ENCODE data around the gene PITPNC1.
"Not testable (repeated sequence)": the region's sequence is repeated elsewhere in the genome, so short reads cannot be mapped to it uniquely, and the experiment has no call there.

PITPNC1 gene

GRCh38 chr17:67639555-67639954 is 262.5 kb downstream of the PITPNC1 start:
- no peak overlapping the region for H3K4me3 ChIP-seq (ENCODE audit: low read length)
- TF ChIP-seq CTCF (IDR thresholded peaks at IDR 0.05; ENCODE audit: insufficient read depth, low read depth, low read length, missing control alignments), result no peak
- DNase-seq (ENCODE audit: low read depth), result no peak

GRCh38 chr17:67639979-67640378 is 262.9 kb downstream of the PITPNC1 start:
- TF ChIP-seq CTCF (IDR thresholded peaks at IDR 0.05; ENCODE audit: insufficient read depth, low read depth, low read length, missing control alignments), result no peak
- no peak for DNase-seq (ENCODE audit: low read depth)

GRCh38 chr17:67642488-67642887 is 265.4 kb downstream of the PITPNC1 start:
- no peak for DNase-seq (ENCODE audit: low read depth)
- H3K4me3 ChIP-seq (ENCODE audit: low read length), result no peak overlapping the region
- no peak for TF ChIP-seq CTCF (IDR thresholded peaks at IDR 0.05; ENCODE audit: insufficient read depth, low read depth, low read length, missing control alignments)

More at GRCh38 chr17:67639979-67640378, 262.9 kb downstream of the PITPNC1 start:
- H3K4me3 ChIP-seq (ENCODE audit: low read length), result no peak overlapping the region

- no peak for DNase-seq (ENCODE audit: low read depth)
- TF ChIP-seq CTCF (IDR thresholded peaks at IDR 0.05; ENCODE audit: insufficient read depth, low read depth, low read length, missing control alignments), result no peak
- H3K4me3 ChIP-seq (ENCODE audit: low read length), result no peak overlapping the region
Observed at GRCh38 chr17:67644061-67644460, 267.0 kb downstream of the PITPNC1 start.

- DNase-seq (ENCODE audit: low read depth); H3K4me3 ChIP-seq (ENCODE audit: low read length): not testable (repeated sequence)
Observed at GRCh38 chr17:67645195-67645594, 268.1 kb downstream of the PITPNC1 start.

- no peak for TF ChIP-seq CTCF (IDR thresholded peaks at IDR 0.05; ENCODE audit: insufficient read depth, low read depth, low read length, missing control alignments)
- H3K4me3 ChIP-seq (ENCODE audit: low read length), result no peak overlapping the region
- DNase-seq (ENCODE audit: low read depth), result no peak
Observed at GRCh38 chr17:67646472-67646871, 269.4 kb downstream of the PITPNC1 start.

- H3K4me3 ChIP-seq (ENCODE audit: low read length), result no peak overlapping the region
- no peak for TF ChIP-seq CTCF (IDR thresholded peaks at IDR 0.05; ENCODE audit: insufficient read depth, low read depth, low read length, missing control alignments)
- no peak for DNase-seq (ENCODE audit: low read depth)
Observed at GRCh38 chr17:67647482-67647881, 270.4 kb downstream of the PITPNC1 start.
